Measurements from ENCODE around the gene PREX1. TPM values are rescaled to one million over a fixed set of nuclear protein-coding genes. Genes with fewer than 3 reads are reported as not detected.

The PREX1 gene
- total RNA-seq, 2 experiments from 2014 or later = 20.7 to 25.3 TPM

DNA sequence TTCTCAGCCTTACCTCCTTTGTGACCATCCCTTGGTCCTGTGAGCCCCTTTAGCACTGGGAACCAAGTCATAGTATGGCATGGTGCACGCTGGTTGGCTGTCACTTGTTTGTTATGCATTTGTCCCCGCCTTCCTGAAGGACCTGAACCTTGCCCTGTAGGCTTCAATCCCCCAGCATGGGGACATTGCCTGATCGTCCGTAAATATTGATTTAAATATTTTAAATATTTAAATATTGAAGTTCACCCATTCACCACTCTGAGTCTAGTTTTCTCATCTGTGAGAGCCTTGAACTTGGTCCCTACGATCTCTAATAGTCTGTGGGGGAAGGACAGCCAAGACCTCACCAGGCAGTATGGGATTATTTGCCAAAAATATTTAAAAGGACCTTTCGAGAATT lies 23.8 kb upstream of the PREX1 start:
- TF ChIP-seq, protein P1, sequence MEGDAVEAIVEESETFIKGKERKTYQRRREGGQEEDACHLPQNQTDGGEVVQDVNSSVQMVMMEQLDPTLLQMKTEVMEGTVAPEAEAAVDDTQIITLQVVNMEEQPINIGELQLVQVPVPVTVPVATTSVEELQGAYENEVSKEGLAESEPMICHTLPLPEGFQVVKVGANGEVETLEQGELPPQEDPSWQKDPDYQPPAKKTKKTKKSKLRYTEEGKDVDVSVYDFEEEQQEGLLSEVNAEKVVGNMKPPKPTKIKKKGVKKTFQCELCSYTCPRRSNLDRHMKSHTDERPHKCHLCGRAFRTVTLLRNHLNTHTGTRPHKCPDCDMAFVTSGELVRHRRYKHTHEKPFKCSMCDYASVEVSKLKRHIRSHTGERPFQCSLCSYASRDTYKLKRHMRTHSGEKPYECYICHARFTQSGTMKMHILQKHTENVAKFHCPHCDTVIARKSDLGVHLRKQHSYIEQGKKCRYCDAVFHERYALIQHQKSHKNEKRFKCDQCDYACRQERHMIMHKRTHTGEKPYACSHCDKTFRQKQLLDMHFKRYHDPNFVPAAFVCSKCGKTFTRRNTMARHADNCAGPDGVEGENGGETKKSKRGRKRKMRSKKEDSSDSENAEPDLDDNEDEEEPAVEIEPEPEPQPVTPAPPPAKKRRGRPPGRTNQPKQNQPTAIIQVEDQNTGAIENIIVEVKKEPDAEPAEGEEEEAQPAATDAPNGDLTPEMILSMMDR (conservative IDR thresholded peaks at IDR 0.05; ENCODE audit: low read length) = no peak
- TF ChIP-seq EZH2phosphoT487 (IDR thresholded peaks at IDR 0.05; ENCODE audit: borderline replicate concordance, low read depth, low read length) = no peak
- no TSS peak for BruUV-seq (replicated peaks)
- intact Hi-C loops (cut with micrococcal nuclease; ENCODE audit: unreplicated experiment) = no loop called here
- no peaks in the 10 kb centered on the region for H4K20me1 ChIP-seq (ENCODE audit: insufficient read depth, low read length)
- H3K27ac ChIP-seq (ENCODE audit: low read depth, low read length, poor library complexity, severe bottlenecking) = no peak overlapping the region
- ChIA-PET CTCF (ENCODE audit: unreplicated experiment) (no interaction called here), POLR2A (no interaction called here)
- H3K9me3 ChIP-seq (ENCODE audit: low read length) = peaks cover 6% of the 10 kb centered on the region; the same call in 1 of the 2 replicates
- DNase-seq (ENCODE audit: low spot score) = no peak
- no peaks in the 10 kb centered on the region for H3K79me2 ChIP-seq (ENCODE audit: insufficient read depth, low read depth, low read length)
- H3K4me1 ChIP-seq (ENCODE audit: insufficient read depth, low read length, poor library complexity, severe bottlenecking) = peaks cover 10% of the 10 kb centered on the region
- H3K36me3 ChIP-seq (ENCODE audit: insufficient read depth, low read length) = no peaks in the 10 kb centered on the region
- no peak overlapping the region for H3K4me3 ChIP-seq (ENCODE audit: low read depth, low read length, poor library complexity, severe bottlenecking)
- no peaks in the 10 kb centered on the region for H3K9me2 ChIP-seq (ENCODE audit: insufficient read depth, low read length)
- no peak overlapping the region for H3K4me2 ChIP-seq (ENCODE audit: low read length)
- no peak overlapping the region for H2AFZ ChIP-seq (ENCODE audit: low read length)

DNA sequence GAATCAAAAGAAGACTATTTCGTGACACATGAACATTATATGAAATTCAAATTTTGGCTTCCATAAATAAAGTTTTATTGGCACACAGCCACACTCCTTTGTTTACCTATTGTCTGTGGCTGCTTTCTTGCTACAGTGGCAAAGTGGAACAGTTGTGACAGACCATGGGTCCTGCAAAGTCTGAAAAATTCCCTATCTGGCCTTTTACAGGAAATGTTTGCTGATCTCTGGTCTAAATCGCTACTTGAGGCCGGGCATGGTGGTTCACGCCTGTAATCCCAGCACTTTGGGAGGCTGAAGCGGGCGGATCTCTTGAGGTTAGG lies 23.1 kb upstream of the PREX1 start:
- no peaks in the 10 kb centered on the region for H3K36me3 ChIP-seq (ENCODE audit: insufficient read depth, low read length)
- no TSS peak for BruUV-seq (replicated peaks)
- CTCF ChIA-PET (ENCODE audit: unreplicated experiment) = interaction anchor here (0.6 kb wide), 1 partner anchor 492 kb away, joined by 3 read pairs; no protein-coding TSS in a partner anchor
- H3K27ac ChIP-seq (ENCODE audit: low read depth, low read length, poor library complexity, severe bottlenecking) = no peak overlapping the region
- H3K4me3 ChIP-seq (ENCODE audit: low read depth, low read length, poor library complexity, severe bottlenecking) = no peak overlapping the region
- no peaks in the 10 kb centered on the region for H3K79me2 ChIP-seq (ENCODE audit: insufficient read depth, low read depth, low read length)
- no peaks in the 10 kb centered on the region for H3K9me2 ChIP-seq (ENCODE audit: insufficient read depth, low read length)
- H3K9me3 ChIP-seq (ENCODE audit: low read length) = peaks cover 6% of the 10 kb centered on the region; the same call in 1 of the 2 replicates
- no peak overlapping the region for H2AFZ ChIP-seq (ENCODE audit: low read length)
- intact Hi-C loops (cut with micrococcal nuclease; ENCODE audit: unreplicated experiment) = no loop called here
- DNase-seq (ENCODE audit: low spot score) = no peak
- TF ChIP-seq, protein P1 (conservative IDR thresholded peaks at IDR 0.05; ENCODE audit: low read length) = no peak
- TF ChIP-seq EZH2phosphoT487 (IDR thresholded peaks at IDR 0.05; ENCODE audit: borderline replicate concordance, low read depth, low read length) = no peak
- POLR2A ChIA-PET = no interaction called here
- no peaks in the 10 kb centered on the region for H4K20me1 ChIP-seq (ENCODE audit: insufficient read depth, low read length)
- no peak overlapping the region for H3K4me2 ChIP-seq (ENCODE audit: low read length)
- H3K4me1 ChIP-seq (ENCODE audit: insufficient read depth, low read length, poor library complexity, severe bottlenecking) = peaks cover 16% of the 10 kb centered on the region

GRCh38 chr20:48850257-48850976 lies 22.6 kb upstream of the PREX1 start:
- Histone ChIP-seq H3K36me3 (ENCODE audit: insufficient read depth, low read length) (no peaks in the 10 kb centered on the region), H3K4me1 (ENCODE audit: insufficient read depth, low read length, poor library complexity, severe bottlenecking) (peaks cover 18% of the 10 kb centered on the region), H3K4me2 (ENCODE audit: low read length) (no peak overlapping the region), H3K9me3 (ENCODE audit: low read length) (peaks cover 6% of the 10 kb centered on the region; the same call in 1 of the 2 replicates), H3K4me3 (ENCODE audit: low read depth, low read length, poor library complexity, severe bottlenecking) (no peak overlapping the region), H4K20me1 (ENCODE audit: insufficient read depth, low read length) (no peaks in the 10 kb centered on the region), H3K27ac (ENCODE audit: low read depth, low read length, poor library complexity, severe bottlenecking) (no peak overlapping the region), H3K9me2 (ENCODE audit: insufficient read depth, low read length) (no peaks in the 10 kb centered on the region), H2AFZ (ENCODE audit: low read length) (no peak overlapping the region), H3K79me2 (ENCODE audit: insufficient read depth, low read depth, low read length) (no peaks in the 10 kb centered on the region)
- BruUV-seq (replicated peaks) = no TSS peak
- no peak for DNase-seq (ENCODE audit: low spot score)
- intact Hi-C loops (cut with micrococcal nuclease; ENCODE audit: unreplicated experiment) = no loop called here
- POLR2A ChIA-PET = interaction anchor here (1.1 kb wide), 1 partner anchor 113 kb away, joined by 3 read pairs; no protein-coding TSS in a partner anchor
- no peak for TF ChIP-seq EZH2phosphoT487 (IDR thresholded peaks at IDR 0.05; ENCODE audit: borderline replicate concordance, low read depth, low read length)
- TF ChIP-seq, protein P1 (conservative IDR thresholded peaks at IDR 0.05; ENCODE audit: low read length) = no peak
- CTCF ChIA-PET (ENCODE audit: unreplicated experiment) = interaction anchor here (0.6 kb wide), 1 partner anchor 491 kb away, joined by 3 read pairs; no protein-coding TSS in a partner anchor

Measured in OCI-LY7 (cell line).